ENCODE results near the gene RNF115.
"Not testable (repeated sequence)": the region's sequence is repeated elsewhere in the genome, so short reads cannot be mapped to it uniquely, and the experiment has no call there.

The RNF115 gene

DNA sequence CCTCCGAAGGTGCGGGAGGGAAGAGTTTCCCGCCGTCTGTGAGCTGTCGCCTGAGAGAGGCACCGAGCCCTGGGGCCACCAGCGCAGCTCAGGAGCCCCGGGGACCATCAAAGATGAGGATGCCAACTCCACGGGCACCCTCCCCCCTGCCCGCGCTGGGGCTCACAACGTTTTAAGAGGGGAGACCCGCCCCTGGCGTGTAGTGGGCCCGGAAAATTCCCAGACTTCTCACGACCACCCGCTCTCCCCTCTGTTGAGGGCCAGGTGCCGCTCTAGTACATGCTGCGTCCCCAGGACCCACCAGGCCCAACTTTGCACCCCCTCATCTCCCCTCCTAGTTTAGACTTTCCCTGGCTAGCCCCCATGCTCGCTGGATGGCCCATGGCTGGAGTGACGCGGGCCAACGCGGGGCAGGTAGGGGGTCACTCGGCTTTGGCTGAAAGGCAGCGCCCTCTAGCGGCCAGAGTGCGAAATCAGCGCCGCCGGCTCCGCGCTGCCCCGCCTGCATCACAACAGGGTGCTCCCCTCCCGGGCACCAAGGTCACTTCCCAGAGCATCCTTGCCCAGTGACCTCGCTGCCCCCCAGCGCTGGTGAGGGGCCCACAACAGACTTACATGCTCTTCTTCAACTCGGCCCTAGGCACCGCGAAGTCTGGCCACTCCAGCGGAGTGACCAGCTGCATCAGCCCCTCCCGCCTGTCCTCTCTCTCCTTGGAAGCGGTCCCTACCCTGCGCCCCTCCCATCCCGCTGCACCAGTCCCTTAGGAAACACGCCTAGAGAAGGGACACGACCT, 102.8 kb downstream of the RNF115 start:
- Histone ChIP-seq H3K9me3 (no peaks in the 10 kb centered on the region), H3K27ac (no peak overlapping the region), H3K27me3 (no peaks in the 10 kb centered on the region), H3K4me3 (peak overlapping the region; percentile 32 to 49), H3K4me1 (peaks cover 0 to 16% (median 10%) of the 10 kb centered on the region in 4 donors), H3K36me3 (no peaks in the 10 kb centered on the region)
- TF ChIP-seq, protein P1, sequence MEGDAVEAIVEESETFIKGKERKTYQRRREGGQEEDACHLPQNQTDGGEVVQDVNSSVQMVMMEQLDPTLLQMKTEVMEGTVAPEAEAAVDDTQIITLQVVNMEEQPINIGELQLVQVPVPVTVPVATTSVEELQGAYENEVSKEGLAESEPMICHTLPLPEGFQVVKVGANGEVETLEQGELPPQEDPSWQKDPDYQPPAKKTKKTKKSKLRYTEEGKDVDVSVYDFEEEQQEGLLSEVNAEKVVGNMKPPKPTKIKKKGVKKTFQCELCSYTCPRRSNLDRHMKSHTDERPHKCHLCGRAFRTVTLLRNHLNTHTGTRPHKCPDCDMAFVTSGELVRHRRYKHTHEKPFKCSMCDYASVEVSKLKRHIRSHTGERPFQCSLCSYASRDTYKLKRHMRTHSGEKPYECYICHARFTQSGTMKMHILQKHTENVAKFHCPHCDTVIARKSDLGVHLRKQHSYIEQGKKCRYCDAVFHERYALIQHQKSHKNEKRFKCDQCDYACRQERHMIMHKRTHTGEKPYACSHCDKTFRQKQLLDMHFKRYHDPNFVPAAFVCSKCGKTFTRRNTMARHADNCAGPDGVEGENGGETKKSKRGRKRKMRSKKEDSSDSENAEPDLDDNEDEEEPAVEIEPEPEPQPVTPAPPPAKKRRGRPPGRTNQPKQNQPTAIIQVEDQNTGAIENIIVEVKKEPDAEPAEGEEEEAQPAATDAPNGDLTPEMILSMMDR (IDR thresholded peaks at IDR 0.05) = peak; percentile 84 to 90
- intact Hi-C loops (cut with DNase I; ENCODE audit: low total_unique reads) = no loop called here
- DNase-seq = peak; percentile 45 to 79

DNA sequence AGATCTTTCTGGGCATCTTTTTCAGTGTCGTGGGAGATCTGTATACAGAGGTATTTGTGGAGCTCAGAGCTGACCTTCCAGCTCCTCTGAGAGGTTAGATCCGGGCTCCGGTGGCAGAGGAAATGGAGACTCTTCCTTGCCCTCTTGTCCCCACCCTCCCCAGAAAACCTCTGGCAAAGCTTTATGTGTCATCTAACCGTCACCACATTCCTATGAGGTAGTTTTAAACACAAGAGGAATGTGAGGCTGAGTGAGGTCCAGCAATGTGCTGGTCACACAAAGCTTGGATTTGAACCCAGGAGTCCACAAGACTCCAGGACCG, 103.4 kb downstream of the RNF115 start:
- intact Hi-C loops (cut with DNase I; ENCODE audit: low total_unique reads) = no loop called here
- no peaks in the 10 kb centered on the region for H3K9me3 ChIP-seq
- H3K27ac ChIP-seq = no peak overlapping the region
- H3K4me3 ChIP-seq = peak overlapping the region in 1 of 2 donors; percentile 49
- H3K4me1 ChIP-seq = peaks cover 0 to 16% (median 10%) of the 10 kb centered on the region in 4 donors
- TF ChIP-seq, protein P1 (IDR thresholded peaks at IDR 0.05) = no peak
- no peaks in the 10 kb centered on the region for H3K36me3 ChIP-seq
- DNase-seq = no peak
- no peaks in the 10 kb centered on the region for H3K27me3 ChIP-seq

DNA sequence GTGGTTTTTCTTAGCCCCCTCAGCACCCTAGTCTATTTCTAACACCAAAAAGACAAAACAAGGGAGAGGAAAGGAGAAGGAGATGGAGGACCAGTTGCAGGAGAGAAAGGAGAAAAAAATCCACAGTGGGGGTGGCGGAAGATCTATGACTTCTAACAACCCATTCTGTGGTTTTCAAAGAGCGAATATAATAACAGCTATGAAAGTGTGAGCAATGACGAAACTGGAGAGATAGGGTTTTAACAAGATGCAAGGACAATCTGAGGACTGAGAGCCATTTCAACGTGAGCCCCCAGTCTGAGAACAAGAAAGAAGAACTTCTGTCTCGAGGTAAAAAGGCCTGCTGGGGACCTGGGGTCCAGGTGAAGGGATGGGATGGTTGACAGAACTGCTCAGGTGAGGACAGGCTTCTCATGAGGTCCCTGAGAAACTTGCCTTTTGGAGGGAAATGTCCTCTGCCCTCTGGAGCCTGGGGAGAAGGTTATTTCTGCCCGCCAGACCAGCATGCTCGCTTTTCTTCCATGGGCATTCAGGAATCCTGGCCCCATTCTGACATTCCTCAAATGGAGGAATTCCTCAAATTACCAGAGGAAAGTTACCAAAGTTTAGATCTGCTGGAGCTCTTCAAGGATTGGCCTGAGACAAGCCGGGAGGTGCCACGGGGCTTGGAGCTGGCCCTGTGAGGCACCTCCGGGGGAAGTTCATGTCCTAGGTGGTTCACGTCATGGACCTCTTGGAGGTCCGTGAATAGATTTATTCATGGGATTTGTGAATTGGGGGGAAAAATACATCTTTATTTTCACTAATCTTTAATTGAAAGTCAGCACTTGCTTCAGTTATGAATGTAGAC, 104.4 kb downstream of the RNF115 start, which contains the start of gene CD160:
Gene CD160 (plus strand): TSS at position 270 of the 850 bp plus-strand sequence. CDS start 8,829 bp downstream, outside the sequence.
- TF ChIP-seq, protein P1 (IDR thresholded peaks at IDR 0.05) = no peak
- no peaks in the 10 kb centered on the region for H3K9me3 ChIP-seq
- no peaks in the 10 kb centered on the region for H3K27me3 ChIP-seq
- intact Hi-C loops (cut with DNase I; ENCODE audit: low total_unique reads) = no loop called here
- no peak for DNase-seq
- H3K4me1 ChIP-seq = peaks cover 0 to 16% (median 10%) of the 10 kb centered on the region in 4 donors
- H3K27ac ChIP-seq = no peak within 1 kb of the TSS
- no peak within 1 kb of the TSS for H3K4me3 ChIP-seq
- no peaks in the 10 kb centered on the region for H3K36me3 ChIP-seq

GRCh38 chr1:145718465-145718864, 105.4 kb downstream of the RNF115 start:
- peaks cover 0 to 16% (median 10%) of the 10 kb centered on the region in 4 donors for H3K4me1 ChIP-seq
- H3K36me3 ChIP-seq; DNase-seq; H3K9me3 ChIP-seq; H3K27ac ChIP-seq; H3K27me3 ChIP-seq; intact Hi-C loops (cut with DNase I; ENCODE audit: low total_unique reads); H3K4me3 ChIP-seq: not testable (repeated sequence)

- TF ChIP-seq, protein P1 (IDR thresholded peaks at IDR 0.05) = no peak
Observed at GRCh38 chr1:145717833-145718232, 106.1 kb downstream of the RNF115 start.

More at GRCh38 chr1:145717833-145718232, 106.1 kb downstream of the RNF115 start:
- H3K4me3 ChIP-seq = no peak overlapping the region
- no peaks in the 10 kb centered on the region for H3K27me3 ChIP-seq
- H3K36me3 ChIP-seq = no peaks in the 10 kb centered on the region
- no peaks in the 10 kb centered on the region for H3K9me3 ChIP-seq
- H3K4me1 ChIP-seq = peaks cover 0 to 16% (median 10%) of the 10 kb centered on the region in 4 donors
- no peak for DNase-seq
- no peak overlapping the region for H3K27ac ChIP-seq
- intact Hi-C loops (cut with DNase I; ENCODE audit: low total_unique reads) = no loop called here

All from tibial artery (tissue), 4 donors.